Measurements from ENCODE around the gene PGAP3.

PGAP3 gene

DNA sequence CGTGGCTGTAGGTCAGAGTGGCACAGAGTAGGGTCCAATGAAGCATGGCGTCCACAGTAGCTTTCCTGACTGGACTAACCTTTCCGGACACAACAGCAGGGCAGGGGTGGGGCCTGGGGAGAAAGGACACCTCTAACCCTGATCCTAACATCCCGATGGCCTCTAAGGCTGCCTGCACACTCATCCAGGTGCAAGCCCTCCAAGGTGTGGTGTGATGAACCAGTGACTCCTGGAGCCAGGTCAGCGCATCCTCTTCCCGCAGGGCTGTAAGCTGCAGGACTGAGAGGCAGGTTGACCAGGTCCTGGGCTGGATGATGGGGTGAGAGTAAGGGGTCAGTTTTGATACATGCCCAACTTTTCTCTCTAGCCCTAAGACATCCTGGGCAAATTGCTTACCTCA, 8.9 kb upstream of the PGAP3 start:
- no peak for DNase-seq (ENCODE audit: low spot score)

DNA sequence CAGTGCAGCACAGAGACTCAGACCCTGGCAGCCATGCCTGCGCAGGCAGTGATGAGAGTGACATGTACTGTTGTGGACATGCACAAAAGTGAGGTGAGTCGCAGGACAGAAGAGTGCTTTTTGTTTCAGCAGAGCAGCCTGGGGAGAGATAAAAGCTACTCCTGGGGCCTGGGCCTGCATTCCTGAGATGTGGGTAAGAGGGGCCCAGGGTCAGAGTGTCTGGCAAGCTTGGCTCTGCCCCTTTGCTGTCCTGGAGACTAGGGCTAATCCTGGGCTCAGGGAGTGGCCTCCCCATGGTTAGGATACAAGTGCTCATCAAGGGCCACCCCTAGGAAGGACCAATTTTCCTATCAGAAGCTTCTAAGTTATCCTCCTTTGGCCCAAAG, 7.2 kb upstream of the PGAP3 start:
- DNase-seq (ENCODE audit: low spot score): no peak

DNA sequence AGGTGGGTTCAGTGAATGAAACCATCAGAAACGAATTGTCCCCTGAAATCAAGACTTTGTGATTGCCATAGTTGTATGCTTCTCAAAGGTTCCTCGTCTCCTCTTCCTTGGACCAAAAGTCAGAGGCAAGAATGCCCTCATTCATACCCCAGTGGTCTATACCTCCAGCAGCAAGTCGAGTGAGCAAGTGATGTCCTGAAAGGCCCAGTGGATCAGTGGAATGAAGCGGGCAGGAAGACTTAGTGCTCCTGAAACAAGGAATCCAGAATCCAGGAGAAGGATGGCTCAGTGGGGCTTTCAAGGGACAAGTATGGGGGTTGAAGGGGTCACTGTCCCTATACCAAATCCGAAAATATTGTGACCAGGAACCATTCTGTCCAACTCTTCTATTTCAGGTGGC, 6.7 kb upstream of the PGAP3 start:
- DNase-seq (ENCODE audit: low spot score): no peak

DNA sequence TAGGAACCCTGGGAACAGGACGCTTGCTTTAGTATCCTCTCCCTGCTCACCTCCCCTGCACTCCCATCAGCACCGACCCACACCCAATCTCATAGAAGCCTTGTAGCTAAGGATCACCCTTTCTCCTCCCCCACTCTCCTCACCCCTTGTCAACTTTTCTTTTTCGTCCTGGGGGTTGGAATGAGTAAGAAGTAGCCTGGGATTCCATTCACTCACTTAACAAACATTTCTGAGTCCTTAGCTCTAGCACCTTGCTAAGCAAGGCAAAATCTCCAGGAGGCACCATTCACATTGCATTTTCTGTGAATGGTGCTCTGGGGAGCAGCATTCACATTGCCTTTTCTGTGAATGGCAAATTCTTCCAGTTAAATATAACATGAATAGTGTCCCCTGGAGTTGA, 1.1 kb upstream of the PGAP3 start:
- no peak for DNase-seq (ENCODE audit: low spot score)

DNA sequence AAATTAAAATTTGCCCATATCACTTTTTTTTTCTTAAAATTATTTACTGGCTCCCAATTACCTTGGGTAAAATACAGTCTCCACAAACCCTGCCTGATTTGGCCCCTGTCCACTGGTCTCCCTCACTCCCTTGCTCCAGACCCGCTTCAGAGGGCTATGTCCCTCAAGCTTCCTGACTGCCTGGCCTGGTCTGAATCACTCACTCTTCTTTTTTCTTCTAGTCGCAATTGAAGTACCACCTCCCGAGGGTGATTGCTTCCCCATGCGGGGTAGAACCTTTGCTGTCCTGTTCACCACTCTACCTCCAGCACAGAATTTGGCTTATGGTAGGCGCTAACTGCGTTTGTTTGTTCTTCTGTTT, 598 bp upstream of the PGAP3 start:
- DNase-seq (ENCODE audit: low spot score): no peak

DNA sequence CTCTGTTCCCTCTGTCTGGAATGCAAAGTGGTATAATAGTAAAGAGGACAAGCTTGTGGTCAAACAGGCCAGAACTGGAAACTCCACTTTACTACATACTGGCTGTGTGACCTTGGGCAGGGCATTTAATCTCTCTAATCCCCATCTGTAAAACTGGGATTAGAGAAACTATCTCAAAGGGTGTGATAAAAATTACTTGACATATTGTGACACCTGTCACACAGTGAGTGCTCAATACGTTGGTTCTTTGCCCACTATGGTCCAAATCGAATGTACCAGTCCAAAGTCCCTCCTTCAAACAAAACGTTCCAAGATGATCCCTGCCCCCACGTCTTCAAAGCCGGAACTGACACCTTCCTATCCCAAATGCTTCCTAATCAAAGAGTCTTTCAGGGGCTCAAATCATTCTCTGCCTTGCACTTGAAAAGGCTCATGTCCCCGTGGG, 734 bp downstream of the PGAP3 start:
- no peak for DNase-seq (ENCODE audit: low spot score)

DNA sequence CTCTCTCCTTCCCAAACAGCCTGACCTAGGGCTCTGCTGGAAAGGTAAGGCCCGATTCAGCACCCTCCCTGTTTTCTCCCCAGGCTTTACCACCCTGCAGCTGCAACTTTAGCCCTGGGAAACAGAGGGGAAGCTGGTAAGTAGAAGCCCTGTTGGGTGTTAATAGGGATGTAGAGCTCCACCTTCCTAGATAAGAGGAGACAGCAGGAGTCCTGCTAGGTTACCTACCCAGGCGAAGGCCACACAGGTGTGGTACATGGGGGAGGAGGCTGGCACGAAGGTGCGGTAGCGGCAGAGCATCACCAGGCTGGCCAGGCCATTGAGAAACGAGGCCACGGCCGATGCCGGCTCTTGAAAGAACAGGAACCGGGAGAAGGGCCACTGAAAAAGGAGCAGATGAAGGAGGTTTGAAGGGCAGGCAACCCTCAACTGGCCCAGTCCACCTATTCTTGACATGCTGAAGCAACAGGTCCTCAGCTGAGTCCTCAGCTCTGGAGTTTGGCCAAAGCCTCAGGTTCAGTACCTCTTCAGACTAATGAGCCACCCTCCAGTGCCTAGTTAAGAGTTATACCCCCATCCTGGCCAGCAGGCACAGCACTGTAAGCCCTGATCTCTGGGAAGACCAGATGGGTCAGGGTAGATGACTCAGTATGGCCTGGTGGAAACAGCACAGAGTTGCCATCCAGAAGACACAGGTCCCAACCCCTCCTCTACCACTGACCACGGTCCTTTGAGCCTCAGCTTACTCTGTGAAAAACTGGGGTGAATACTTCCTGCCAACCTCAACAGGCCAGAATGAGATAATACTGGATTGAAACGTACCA, 3.3 kb downstream of the PGAP3 start:
- DNase-seq (ENCODE audit: low spot score): no peak

DNA sequence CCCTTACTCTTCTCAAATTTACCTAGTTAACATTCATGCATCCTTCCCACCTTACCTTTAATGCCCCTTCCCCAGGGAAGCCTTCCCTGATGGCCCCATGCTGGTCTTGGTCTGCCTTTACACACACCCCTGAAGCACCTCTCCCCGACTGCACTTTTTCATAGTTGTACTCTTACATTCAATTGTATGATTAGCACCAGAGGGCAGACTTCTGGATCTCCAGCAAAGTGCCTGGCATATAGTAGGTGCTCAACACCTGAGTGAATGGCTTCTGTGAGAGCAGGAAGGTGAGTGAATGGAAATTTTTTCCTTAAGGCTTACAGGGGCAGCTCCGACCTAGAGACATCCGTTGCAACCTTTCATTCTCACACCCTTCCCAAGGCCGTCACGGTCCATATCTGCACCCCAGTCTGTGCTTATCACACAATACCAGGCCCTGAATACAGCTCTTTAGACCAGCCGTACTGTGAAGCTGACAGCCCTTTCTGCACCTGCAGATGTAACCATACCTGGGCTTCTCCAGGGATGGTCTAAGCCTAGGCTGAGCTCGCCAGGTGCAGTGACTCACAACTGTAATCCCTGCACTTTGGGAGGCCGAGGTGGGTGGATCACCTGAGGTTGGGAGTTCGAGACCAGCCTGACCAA, 4.4 kb downstream of the PGAP3 start:
- DNase-seq (ENCODE audit: low spot score): no peak

DNA sequence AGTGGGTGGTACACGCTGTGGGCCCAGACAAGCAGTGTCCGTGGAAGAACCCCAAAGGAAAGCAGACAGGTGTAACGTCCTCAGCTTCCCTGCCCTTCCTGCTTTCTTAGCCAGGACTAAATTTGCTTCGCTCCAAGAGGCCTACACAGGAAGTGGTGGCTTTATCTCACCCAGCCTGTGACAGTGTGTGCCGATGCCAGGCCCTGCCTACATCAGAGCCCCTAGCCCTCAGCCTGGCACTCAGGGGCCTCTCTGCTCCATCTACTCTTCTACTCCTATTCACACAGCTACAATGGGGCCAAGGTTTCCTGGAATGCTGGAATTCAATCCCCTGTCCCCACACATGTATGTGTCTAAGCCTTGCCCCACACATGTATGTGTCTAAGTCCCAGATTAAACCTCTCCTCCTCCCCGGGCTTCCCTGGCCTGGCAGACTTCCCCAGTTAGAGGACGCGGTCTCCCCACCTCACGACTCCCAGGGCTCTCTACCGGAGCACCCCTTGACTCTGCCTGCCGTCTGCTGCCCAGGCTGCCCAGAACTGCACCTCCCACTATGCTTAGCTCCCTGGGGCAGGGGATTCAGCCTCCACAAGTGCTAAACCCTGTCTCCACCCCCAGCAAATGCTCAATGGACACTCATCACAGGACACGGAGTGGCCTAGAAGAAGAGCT, 8.2 kb downstream of the PGAP3 start:
- DNase-seq (ENCODE audit: low spot score): no peak

DNA sequence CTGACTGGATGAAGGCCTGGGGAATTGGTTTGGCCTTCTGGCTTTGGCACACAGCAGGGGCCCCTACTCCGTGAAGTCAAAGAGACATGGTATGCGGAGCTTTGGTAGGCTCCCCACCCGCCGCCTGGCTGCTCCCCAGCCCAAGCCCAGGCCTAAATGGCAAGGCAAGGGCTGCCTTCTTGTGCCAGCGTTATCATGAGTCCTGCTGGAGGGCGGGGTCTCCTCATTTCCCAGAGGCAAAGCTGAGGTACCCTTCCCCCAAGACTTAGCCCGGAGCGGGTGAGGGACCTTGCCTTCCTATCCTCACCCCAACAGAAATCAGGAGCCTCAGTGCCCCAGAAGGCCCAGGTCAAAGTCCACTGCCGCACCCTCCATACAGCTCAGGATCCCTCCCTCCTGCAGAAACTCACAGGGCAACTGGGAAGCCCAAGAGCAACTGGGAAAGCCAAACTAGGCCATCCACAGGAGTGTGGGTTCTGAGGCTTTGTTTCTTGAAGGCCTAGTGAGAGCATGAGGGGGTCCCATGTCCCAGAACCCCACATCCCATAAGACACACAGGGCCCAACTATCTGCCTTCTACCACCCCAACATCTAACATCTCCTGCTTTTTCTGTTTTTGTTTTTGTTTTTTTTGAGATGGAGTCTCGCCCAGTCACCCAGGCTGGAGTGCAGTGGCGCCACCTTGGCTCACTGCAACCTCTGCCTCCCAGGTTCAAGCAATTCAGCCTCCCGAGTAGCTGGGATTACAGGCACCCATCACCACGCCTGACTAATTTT, 9.3 kb downstream of the PGAP3 start:
- DNase-seq (ENCODE audit: low spot score): no peak

DNA sequence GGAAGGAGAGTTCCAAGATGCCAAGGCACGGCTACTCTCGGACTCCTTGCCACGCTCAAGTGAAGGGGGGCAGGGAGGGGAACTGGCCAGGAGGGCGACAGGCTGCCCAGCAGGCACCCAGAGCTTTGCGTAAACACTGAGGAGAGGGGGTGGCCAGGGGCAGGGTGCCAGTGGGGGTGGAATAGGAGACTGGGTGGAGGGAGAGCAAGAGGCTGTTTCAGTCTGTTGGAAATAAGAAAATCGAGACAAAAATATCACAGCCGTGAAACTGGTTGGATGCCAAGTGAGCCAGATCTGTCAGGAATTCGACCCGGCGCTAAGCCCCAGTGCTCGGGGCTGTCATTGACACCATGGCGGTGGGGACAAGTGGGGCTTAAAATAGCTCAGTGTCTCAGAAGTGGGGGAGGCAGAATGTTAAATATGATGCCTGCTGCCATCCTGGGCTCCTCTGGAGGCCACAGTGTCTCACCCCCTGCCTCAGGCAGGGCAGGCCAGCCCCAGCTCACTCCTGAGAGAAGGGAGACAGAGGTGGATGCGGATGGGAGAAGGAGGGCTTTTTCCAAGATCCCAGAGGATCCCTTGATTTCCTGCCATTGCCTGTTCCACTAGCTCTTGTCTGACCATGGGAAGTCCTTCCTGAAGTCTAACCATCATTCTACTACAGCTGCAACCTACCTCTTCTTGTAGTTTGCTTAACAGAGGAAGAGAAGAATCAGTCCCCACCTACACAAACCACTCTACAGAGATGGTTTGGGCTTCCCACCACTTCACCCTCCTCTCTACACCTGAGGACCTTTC, 10.1 kb downstream of the PGAP3 start:
- DNase-seq (ENCODE audit: low spot score): no peak

DNA sequence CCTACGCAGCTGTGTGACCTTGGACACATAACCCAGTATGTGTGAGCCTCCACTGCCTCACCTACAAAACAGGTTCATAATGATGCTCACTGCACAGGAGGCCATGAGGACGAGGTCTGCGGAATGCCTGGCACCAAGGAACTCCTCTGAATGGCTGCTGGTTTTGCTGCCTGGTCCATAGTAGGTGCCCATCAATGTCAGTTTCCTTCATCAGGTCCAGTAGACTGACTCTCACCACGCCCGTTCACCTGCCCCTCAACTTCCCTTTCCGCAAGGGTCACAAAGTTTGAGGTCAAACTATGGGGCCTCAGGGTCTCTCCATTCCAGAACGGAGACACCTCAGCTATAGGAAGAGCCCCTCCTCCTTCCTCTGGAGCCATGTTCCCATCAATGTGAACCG, 10.8 kb downstream of the PGAP3 start:
- no peak for DNase-seq (ENCODE audit: low spot score)

DNA sequence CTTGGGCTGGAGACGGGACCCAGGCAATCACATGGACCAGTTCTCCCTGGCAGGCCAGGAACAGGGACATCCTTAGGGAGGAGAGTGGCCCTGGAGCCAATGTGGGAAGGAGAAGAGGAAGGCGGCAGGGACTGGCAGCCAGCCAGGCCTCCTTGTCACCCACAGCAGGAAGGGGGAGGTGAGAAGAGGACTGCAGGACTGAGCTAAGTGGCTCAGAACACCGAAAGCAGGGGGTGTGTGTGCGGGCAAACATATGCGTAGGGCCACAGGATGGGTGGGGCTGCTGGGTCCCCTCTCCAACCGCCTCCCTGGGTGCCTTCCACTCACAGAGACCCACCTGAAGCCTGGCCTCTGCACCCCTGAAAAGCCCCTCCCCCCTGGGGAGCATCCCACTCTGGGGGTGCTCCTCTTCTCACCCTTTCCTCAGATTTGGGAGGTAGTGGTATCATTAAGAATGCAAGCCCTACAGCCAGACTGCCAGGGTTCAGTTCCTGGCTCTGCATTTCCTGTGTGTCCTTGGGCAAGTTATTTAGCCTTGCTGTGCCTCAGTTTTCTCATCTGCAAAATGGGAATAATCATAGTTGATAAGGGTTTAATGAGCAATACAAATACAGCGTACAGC, 11.5 kb downstream of the PGAP3 start:
- DNase-seq (ENCODE audit: low spot score): no peak

DNA sequence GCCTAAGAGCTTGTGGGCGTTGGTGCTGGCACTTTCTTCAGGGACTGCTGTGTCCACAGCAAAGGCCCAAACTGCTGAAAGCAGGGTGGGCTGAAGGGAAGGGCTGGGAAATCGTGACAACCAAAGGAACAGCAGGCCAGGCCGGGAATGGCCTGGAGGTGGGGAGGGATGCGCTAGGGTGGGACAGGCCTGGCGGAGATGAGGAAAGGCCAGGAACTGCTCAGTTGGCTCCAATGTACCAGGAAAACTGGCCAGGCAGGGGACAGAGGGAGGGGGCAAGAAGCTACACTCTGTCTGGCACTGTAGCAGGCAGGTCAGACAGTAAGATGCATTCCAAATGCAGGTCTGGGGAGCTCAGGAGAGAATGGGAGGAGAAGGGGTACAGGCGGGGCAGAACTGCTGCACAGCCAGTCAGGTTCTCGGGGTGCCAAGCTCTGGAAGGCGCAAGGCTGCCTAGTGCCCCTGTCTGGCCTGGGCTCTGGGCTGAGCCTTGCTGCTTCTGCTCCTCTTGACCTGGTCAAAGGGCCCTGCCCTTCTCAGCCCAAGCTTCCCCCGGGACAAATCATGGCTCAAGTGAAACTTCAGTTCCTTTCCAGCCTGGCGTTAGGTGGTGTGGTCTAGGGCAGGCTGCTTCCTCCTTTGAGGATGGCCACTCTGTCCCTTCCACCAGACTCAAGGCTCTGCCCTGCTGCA, 12.3 kb downstream of the PGAP3 start:
- DNase-seq (ENCODE audit: low spot score): no peak

DNA sequence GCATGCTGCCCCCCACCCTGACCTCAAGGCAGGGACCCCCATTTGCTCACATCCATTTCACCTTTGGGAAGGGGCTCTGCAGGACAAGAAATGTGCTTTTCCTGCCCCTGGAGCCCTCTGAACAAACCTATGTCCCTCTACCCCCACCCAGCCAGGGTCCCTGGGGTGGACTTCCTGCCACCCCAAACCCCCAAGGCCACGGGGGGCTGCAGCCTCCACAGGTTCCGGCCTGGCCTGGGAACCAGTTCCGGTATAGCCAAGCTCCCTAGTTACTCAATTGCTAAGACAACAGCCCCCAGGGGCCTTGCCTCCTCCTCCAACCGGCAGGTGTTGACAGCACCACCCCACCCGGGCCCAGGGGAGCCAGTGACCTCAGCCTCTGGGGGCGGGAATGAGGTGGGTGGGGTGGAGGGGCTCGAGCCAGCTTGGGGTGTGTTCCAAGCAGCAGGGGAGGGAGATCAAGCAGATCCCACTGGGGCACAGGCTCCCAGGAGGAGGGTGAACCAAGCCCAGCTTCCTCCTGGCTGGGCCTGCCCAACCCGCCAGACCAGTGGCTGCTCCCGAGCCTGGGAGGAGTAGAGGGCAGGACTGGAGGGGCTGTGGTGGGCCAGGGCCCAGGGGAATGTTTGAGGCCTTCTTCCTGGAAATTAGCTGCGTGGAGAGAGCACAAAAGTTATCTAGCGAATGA, 13.0 kb downstream of the PGAP3 start:
- DNase-seq (ENCODE audit: low spot score): no peak

DNA sequence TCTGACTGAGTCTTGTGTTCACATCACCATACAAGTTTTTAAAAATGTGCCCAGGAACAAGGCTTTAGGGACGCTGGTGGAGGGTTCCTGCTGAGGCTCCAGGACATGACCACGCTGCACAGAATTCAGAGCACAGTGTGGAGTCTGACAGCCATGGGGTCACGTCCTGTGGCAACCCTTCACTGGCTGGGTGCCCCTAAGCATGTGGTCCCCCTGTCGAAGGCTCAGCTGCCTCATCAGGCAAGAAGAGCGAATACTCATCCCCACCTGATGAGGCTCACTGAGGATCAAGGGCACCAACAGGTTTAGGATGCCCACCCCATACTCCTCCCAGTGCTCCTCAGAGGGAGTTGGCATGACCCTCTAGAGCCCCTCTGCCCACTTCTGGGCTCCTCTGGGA, 13.7 kb downstream of the PGAP3 start:
- no peak for DNase-seq (ENCODE audit: low spot score)

DNA sequence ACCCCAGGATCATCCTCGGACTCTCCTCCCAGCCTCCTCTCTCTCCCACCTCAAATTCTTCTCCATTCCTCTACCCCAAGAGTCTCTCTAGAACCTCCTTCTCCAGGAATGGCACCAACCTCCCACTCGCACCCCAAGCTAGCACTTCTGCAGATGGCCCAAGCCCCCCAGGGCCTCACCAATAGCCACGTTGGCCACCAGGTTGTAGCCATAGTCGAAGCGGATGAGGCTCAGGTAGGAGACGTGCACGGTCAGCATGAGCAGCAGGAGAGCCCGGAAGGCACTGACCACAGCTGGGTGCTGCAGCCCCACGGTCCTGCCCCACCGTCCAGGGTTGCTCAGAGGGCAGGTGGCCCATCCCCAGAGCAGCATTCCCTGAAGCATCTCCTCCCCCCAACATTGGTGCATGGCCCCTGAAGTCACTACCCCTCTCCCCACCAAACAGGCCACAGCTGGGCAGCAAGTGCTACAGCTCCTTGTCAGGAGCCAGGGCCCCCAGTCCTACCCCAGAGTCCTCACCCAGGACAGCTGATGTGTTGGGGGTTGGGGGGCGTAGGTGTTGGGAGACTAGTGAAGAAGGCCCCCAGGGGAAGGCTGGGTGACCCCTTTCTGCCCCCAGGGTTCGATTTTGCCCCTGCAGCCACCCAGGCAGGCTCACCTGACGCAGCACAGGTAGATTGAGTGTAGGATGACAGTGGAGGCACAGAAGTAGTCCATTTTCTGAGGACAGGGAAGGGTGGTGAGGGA, 14.3 kb downstream of the PGAP3 start:
- DNase-seq (ENCODE audit: low spot score): no peak

DNA sequence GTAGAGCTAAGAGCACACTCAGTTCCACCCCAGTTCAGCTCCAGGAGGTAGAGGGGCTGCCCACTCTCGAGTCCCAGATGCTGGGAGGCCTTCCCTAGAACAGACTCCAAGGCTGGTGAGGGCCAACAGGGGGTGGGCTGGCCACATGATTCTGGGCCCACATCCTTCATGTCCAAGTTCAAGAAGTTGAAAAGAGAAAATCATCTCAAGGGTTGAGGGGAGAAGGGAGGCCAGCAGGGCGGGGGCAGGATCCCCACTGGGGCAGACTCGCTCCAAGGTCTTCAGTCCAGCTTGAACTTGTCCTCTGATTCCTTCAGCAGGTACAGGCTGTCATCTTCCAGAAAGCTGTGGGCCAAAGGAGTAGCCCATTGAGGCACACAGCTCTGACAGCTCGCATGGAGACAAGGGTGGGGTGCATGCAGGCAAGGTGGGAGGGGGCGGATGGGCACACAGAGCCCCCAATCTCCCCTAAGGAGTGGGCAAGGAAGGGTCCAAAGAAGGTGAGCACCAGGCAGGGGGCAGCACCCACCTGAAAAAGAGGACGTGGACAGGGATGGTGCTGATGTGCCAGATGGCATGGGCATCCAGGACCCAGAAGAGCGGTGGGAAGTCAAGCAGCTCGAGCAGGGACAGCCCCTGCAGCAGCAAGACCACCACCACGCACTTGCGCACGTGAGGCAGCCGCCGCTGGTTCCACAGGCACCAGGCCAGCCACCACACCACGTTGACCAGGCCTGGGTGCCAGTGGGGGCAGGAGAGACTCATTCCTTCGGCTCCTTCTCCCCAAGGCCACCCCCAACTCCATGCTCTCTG, 15.1 kb downstream of the PGAP3 start:
- DNase-seq (ENCODE audit: low spot score): no peak
